A673 (cell line): Measurements from ENCODE around the gene P2RY11.

Source experiments
- EZH2 ChIP-seq: fragments of 200-600 bp; sonication (generic); IDR thresholded peaks from 2 replicates; pipeline ENCODE4 v1.6.1; 2017; ENCODE audit warnings: borderline replicate concordance, low read depth, mild to moderate bottlenecking, mixed read lengths, antibody characterized with exemption, low read length; ENCODE audit not compliant: poor library complexity, severe bottlenecking
- TF ChIP-seq, protein P1 (sequence below): fragments of 300-800, 200-600 bp; sonication (generic); conservative IDR thresholded peaks from 2 replicates; pipeline ENCODE4 v1.5.1; 2017; ENCODE audit warnings: low read depth, mild to moderate bottlenecking, antibody characterized with exemption, low read length, moderate library complexity, mixed read lengths

DNA sequence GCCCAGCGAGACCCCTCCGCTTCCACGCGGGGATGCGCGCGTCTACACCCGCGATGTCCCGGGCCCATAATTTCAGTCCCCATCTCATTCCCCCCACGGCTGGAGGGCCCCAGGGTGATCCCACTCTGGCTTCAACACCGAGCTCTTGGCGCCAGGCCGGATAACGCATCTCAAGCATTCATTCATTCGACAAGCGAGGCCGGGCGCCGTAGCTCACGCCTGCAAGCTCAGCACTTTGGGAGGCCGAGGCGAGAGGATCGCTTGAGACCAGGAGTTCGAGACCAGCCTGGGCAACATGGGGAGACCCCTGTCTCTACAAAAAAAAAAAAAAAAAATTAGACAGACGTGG lies 14.9 kb upstream of the P2RY11 start:
- TF ChIP-seq, protein P1, sequence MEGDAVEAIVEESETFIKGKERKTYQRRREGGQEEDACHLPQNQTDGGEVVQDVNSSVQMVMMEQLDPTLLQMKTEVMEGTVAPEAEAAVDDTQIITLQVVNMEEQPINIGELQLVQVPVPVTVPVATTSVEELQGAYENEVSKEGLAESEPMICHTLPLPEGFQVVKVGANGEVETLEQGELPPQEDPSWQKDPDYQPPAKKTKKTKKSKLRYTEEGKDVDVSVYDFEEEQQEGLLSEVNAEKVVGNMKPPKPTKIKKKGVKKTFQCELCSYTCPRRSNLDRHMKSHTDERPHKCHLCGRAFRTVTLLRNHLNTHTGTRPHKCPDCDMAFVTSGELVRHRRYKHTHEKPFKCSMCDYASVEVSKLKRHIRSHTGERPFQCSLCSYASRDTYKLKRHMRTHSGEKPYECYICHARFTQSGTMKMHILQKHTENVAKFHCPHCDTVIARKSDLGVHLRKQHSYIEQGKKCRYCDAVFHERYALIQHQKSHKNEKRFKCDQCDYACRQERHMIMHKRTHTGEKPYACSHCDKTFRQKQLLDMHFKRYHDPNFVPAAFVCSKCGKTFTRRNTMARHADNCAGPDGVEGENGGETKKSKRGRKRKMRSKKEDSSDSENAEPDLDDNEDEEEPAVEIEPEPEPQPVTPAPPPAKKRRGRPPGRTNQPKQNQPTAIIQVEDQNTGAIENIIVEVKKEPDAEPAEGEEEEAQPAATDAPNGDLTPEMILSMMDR: no peak
- no peak for TF ChIP-seq EZH2
